Activated T-helper 1 cell treated with anti-CD3 and anti-CD28 coated beads, Interleukin-12 subunit alpha, Interleukin-12 subunit beta, Interleukin-2, Interleukin-4 antibody, amounts not matched to agents 30 ng/mL and 10 ng/mL and 1 ng/mL, durations not matched to agents 14 hours and 24 hours and 36 hours (primary cell): ENCODE data around the gene AGRN. TPM values are rescaled to one million over a fixed set of nuclear protein-coding genes. Genes with fewer than 3 reads are reported as not detected.

ENCODE experiments used
- DNase-seq: peaks from one replicate; pipeline ENCODE4 v3.0.0; 2021; ENCODE audit warnings: low spot score
- H3K27ac Mint-ChIP-seq: one replicate; pipeline ENCODE4 v1.8.0; 2021; ENCODE audit warnings: mild to moderate bottlenecking, mixed read lengths
- H3K27me3 Mint-ChIP-seq: one replicate; pipeline ENCODE4 v1.8.0; 2022; ENCODE audit warnings: mild to moderate bottlenecking, moderate library complexity, mixed read lengths; ENCODE audit not compliant: insufficient read depth
- H3K36me3 Mint-ChIP-seq: one replicate; pipeline ENCODE4 v1.8.0; 2021; ENCODE audit warnings: low read depth, mixed read lengths
- H3K4me1 Mint-ChIP-seq: one replicate; pipeline ENCODE4 v1.8.0; 2021; ENCODE audit warnings: low read depth, mixed read lengths
- H3K4me3 Mint-ChIP-seq: one replicate; pipeline ENCODE4 v1.8.0; 2021; ENCODE audit warnings: mild to moderate bottlenecking, moderate library complexity, mixed read lengths
- H3K9me3 Mint-ChIP-seq: one replicate; pipeline ENCODE4 v1.8.0; 2021; ENCODE audit warnings: mixed read lengths
- intact Hi-C: fragments of 100-400 bp; cut with micrococcal nuclease; formaldehyde crosslinking; loops from one replicate; pipeline ENCODE4 v1.15.1; 2024
- total RNA-seq: library from RNA; stranded (reverse); gene quantifications from 2 replicates; pipeline ENCODE4 v1.2.3, GENCODE V29; 2022

Gene AGRN
- total RNA-seq, 1 donor from 2014 or later, result 30.3 TPM

- Mint-ChIP-seq H3K9me3 (no peaks in the 10 kb centered on the region), H3K27ac (no peak overlapping the region), H3K4me3 (no peak overlapping the region), H3K4me1 (peaks cover 8% of the 10 kb centered on the region), H3K27me3 (peaks cover 6% of the 10 kb centered on the region), H3K36me3 (peaks cover 3% of the 10 kb centered on the region)
- no peak for DNase-seq
- intact Hi-C loops, result no loop called here
These were observed 24.0 kb downstream of the AGRN start for GRCh38 chr1:1043921-1044320.

GRCh38 chr1:1044455-1045078 lies 24.6 kb downstream of the AGRN start:
- no peak overlapping the region for H3K27ac Mint-ChIP-seq
- H3K36me3 Mint-ChIP-seq, result peaks cover 3% of the 10 kb centered on the region
- peaks cover 2% of the 10 kb centered on the region for H3K27me3 Mint-ChIP-seq
- H3K9me3 Mint-ChIP-seq, result no peaks in the 10 kb centered on the region
- intact Hi-C loops, result no loop called here
- no peak for DNase-seq
- peaks cover 2% of the 10 kb centered on the region for H3K4me1 Mint-ChIP-seq
- H3K4me3 Mint-ChIP-seq, result no peak overlapping the region

- H3K4me3 Mint-ChIP-seq, result no peak overlapping the region
- intact Hi-C loops, result no loop called here
- H3K27me3 Mint-ChIP-seq, result no peaks in the 10 kb centered on the region
- H3K9me3 Mint-ChIP-seq, result no peaks in the 10 kb centered on the region
- H3K27ac Mint-ChIP-seq, result no peak overlapping the region
- peaks cover 3% of the 10 kb centered on the region for H3K36me3 Mint-ChIP-seq
- no peaks in the 10 kb centered on the region for H3K4me1 Mint-ChIP-seq
- DNase-seq, result no peak
These were observed 25.2 kb downstream of the AGRN start for GRCh38 chr1:1045129-1045528.

GRCh38 chr1:1046243-1046642 lies 26.3 kb downstream of the AGRN start:
- Mint-ChIP-seq H3K9me3 (no peaks in the 10 kb centered on the region), H3K27ac (no peak overlapping the region), H3K4me1 (no peaks in the 10 kb centered on the region), H3K27me3 (no peaks in the 10 kb centered on the region), H3K36me3 (peaks cover 3% of the 10 kb centered on the region), H3K4me3 (no peak overlapping the region)
- DNase-seq, result no peak
- intact Hi-C loops, result no loop called here

GRCh38 chr1:1046767-1047166 lies 26.8 kb downstream of the AGRN start:
- H3K27me3 Mint-ChIP-seq, result no peaks in the 10 kb centered on the region
- no peaks in the 10 kb centered on the region for H3K4me1 Mint-ChIP-seq
- no peaks in the 10 kb centered on the region for H3K9me3 Mint-ChIP-seq
- H3K36me3 Mint-ChIP-seq, result peaks cover 3% of the 10 kb centered on the region
- no peak overlapping the region for H3K4me3 Mint-ChIP-seq
- H3K27ac Mint-ChIP-seq, result no peak overlapping the region
- intact Hi-C loops, result no loop called here
- no peak for DNase-seq

- Mint-ChIP-seq H3K27me3 (no peaks in the 10 kb centered on the region), H3K4me1 (no peaks in the 10 kb centered on the region), H3K9me3 (no peaks in the 10 kb centered on the region), H3K4me3 (no peak overlapping the region), H3K36me3 (peaks cover 3% of the 10 kb centered on the region), H3K27ac (no peak overlapping the region)
- no peak for DNase-seq
- intact Hi-C loops, result no loop called here
These were observed 27.5 kb downstream of the AGRN start for GRCh38 chr1:1047407-1047806.

GRCh38 chr1:1047963-1048362 lies 28.0 kb downstream of the AGRN start:
- intact Hi-C loops, result no loop called here
- H3K27ac Mint-ChIP-seq, result no peak overlapping the region
- H3K36me3 Mint-ChIP-seq, result peaks cover 3% of the 10 kb centered on the region
- no peaks in the 10 kb centered on the region for H3K4me1 Mint-ChIP-seq
- no peak overlapping the region for H3K4me3 Mint-ChIP-seq
- DNase-seq, result no peak
- no peaks in the 10 kb centered on the region for H3K9me3 Mint-ChIP-seq
- no peaks in the 10 kb centered on the region for H3K27me3 Mint-ChIP-seq

GRCh38 chr1:1048765-1049164 lies 28.8 kb downstream of the AGRN start:
- no peaks in the 10 kb centered on the region for H3K36me3 Mint-ChIP-seq
- intact Hi-C loops, result no loop called here

GRCh38 chr1:1049318-1050165 lies 29.6 kb downstream of the AGRN start:
- H3K4me3 Mint-ChIP-seq, result no peak overlapping the region
- H3K9me3 Mint-ChIP-seq, result no peaks in the 10 kb centered on the region
- H3K27ac Mint-ChIP-seq, result no peak overlapping the region
- intact Hi-C loops, result no loop called here
- H3K4me1 Mint-ChIP-seq, result no peaks in the 10 kb centered on the region
- no peak for DNase-seq
- H3K36me3 Mint-ChIP-seq, result no peaks in the 10 kb centered on the region
- H3K27me3 Mint-ChIP-seq, result no peaks in the 10 kb centered on the region

More at GRCh38 chr1:1048765-1049164, 28.8 kb downstream of the AGRN start:
- no peak overlapping the region for H3K4me3 Mint-ChIP-seq
- no peak for DNase-seq
- no peak overlapping the region for H3K27ac Mint-ChIP-seq
- H3K9me3 Mint-ChIP-seq, result no peaks in the 10 kb centered on the region
- no peaks in the 10 kb centered on the region for H3K4me1 Mint-ChIP-seq
- no peaks in the 10 kb centered on the region for H3K27me3 Mint-ChIP-seq

- intact Hi-C loops, result no loop called here
- Mint-ChIP-seq H3K4me1 (no peaks in the 10 kb centered on the region), H3K9me3 (no peaks in the 10 kb centered on the region), H3K27me3 (no peaks in the 10 kb centered on the region), H3K4me3 (no peak overlapping the region), H3K36me3 (no peaks in the 10 kb centered on the region), H3K27ac (no peak overlapping the region)
- no peak for DNase-seq
These were observed 30.7 kb downstream of the AGRN start for GRCh38 chr1:1050577-1051052.

GRCh38 chr1:1051127-1051810 lies 31.3 kb downstream of the AGRN start:
- Mint-ChIP-seq H3K36me3 (no peaks in the 10 kb centered on the region), H3K4me1 (no peaks in the 10 kb centered on the region), H3K4me3 (no peak overlapping the region), H3K27me3 (peaks cover 3% of the 10 kb centered on the region), H3K9me3 (no peaks in the 10 kb centered on the region), H3K27ac (no peak overlapping the region)
- no peak for DNase-seq
- intact Hi-C loops, result no loop called here

- no peak for DNase-seq
- Mint-ChIP-seq H3K4me1 (no peaks in the 10 kb centered on the region), H3K4me3 (no peak overlapping the region), H3K27ac (no peak overlapping the region), H3K27me3 (peaks cover 5% of the 10 kb centered on the region), H3K36me3 (no peaks in the 10 kb centered on the region), H3K9me3 (no peaks in the 10 kb centered on the region)
- intact Hi-C loops, result no loop called here
These were observed 32.3 kb downstream of the AGRN start for GRCh38 chr1:1052003-1052840.
